Ovary (tissue), 9 donors: ENCODE measurements around the gene DPF3. TPM values are rescaled to one million over a fixed set of nuclear protein-coding genes. Genes with fewer than 3 reads are reported as not detected.

Source experiments
- DNase-seq, 5 donors: peaks; one replicate each; pipeline ENCODE4 v3.0.0-alpha.2; 2019 to 2020
- H3K27ac ChIP-seq, 2 donors: fragments of 200-600 bp; one replicate each; pipeline versions ENCODE4 v1.5.1 to v1.8.0; 2019 to 2022
- H3K27me3 ChIP-seq: fragments of 200-600 bp; one replicate; pipeline ENCODE4 v1.8.0; 2022
- H3K36me3 ChIP-seq: fragments of 200-600 bp; sonication (generic); one replicate; pipeline ENCODE4 v1.5.1; 2019
- H3K4me1 ChIP-seq: one replicate; pipeline ENCODE4 v1.8.1; 2013; ENCODE audit warnings: mild to moderate bottlenecking, moderate library complexity; ENCODE audit not compliant: insufficient read depth
- H3K4me3 ChIP-seq: fragments of 200-600 bp; sonication (generic); one replicate; pipeline ENCODE4 v1.5.1; 2017
- H3K9me3 ChIP-seq, 2 donors: fragments of 200-600 bp in 1 of 2; sonication (generic) in 1 of 2; one replicate each; pipeline versions ENCODE4 v1.5.1 to v1.8.1; 2013 to 2019; ENCODE audit warnings: mild to moderate bottlenecking in 1 of 2, moderate library complexity in 1 of 2
- EP300 ChIP-seq: sonication (generic); formaldehyde crosslinking; IDR thresholded peaks from one replicate; pipeline ENCODE4 v1.6.1; 2017; ENCODE audit warnings: antibody characterized with exemption
- POLR2A ChIP-seq: fragments of 450-650 bp; IDR thresholded peaks from one replicate; pipeline ENCODE4 v1.6.1; 2017; ENCODE audit warnings: antibody characterized with exemption, mild to moderate bottlenecking, moderate library complexity
- WGBS, 3 donors: extraction: QIAGEN DNeasy Blood & Tissue Kit in 1 of 3; methylation state at CpG; one replicate each; pipeline versions ENCODE4 v1.1.5 to v1.1.7; 2013 to 2017; 5-methylcytosine and 5-hydroxymethylcytosine counted together
- intact Hi-C, 4 donors: fragments of 100-400 bp; cut with DNase I; formaldehyde crosslinking; loops; one replicate each; pipeline versions ENCODE4 v1.11.0 to v1.15.1; 2022 to 2023
- polyA plus RNA-seq, 2 donors: library from polyadenylated mRNA; stranded (reverse); fragments of 200-250 nt in 1 of 2; fragments of 350-450 nt in 1 of 2; fragmentation: Illumina TruSeq in 1 of 2; extraction: RNeasy Lipid Tissue Mini Kit (QIAGEN cat#74804) in 1 of 2; gene quantifications; one replicate each; pipeline ENCODE4 v1.2.3, GENCODE V29; 2013 to 2014
- total RNA-seq, 7 donors: library from RNA; depleted of rRNA in 2 of 7; stranded (reverse); fragments of >200 nt in 2 of 7; fragmentation: NEBNext Ultra II Directional in 3 of 7; extraction: Animal tissue kit (Norgen Biotek cat#: 25700) in 3 of 7; gene quantifications; one replicate each; pipeline versions ENCODE4 v1.1.0 to v1.2.4, GENCODE V29; 2016 to 2023
- TF ChIP-seq, protein P1 (sequence below), 3 donors: fragments of 450-650 bp in 2 of 3; fragments of 200-600 bp in 1 of 3; IDR thresholded peaks; one replicate each; pipeline versions ENCODE4 v1.5.1 to v1.8.0; 2016 to 2022; ENCODE audit warnings: antibody characterized with exemption in 3 of 3, mild to moderate bottlenecking in 1 of 3
- donor health status: DM: no; HTN: no; CAD: no; lungs with moderate emphysema.
- donor health status: DM: no; HTN: no; CAD: no.
- donor health status: Bipolar disorder and iron deficiency.
- donor health status: DM: yes; HTN: yes; CAD: no.
- donor health status: DM: no; HTN: no; CAD: no.
- donor health status: DM: yes; HTN: yes; CAD: no.

The DPF3 gene
- total and polyA plus RNA-seq, 9 donors: 6.3 to 34.4 (median 21.9) TPM

DNA sequence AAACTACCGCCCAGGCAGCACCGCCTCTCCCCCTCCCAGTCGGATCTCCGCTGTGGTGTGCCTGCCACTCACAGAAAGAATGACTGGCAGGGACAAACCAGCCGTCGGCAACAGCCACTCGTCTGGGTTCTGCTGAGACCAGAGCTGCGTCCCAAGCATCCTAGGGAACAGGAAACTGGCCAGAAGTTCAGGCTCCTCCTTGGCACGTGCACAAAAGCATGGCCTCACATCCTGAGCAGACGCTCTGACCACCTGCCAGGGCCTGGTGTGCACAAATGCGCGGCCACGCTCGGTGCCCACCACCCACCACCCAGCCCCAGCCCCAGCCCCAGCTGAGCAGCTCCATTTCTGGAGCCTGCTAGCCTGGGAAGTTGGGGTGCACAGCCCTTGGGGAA lies 214.8 kb downstream of the DPF3 start:
- H3K9me3 ChIP-seq: peaks cover 0 to 5% of the 10 kb centered on the region in 2 donors
- H3K4me3 ChIP-seq: no peak overlapping the region
- TF ChIP-seq, protein P1, sequence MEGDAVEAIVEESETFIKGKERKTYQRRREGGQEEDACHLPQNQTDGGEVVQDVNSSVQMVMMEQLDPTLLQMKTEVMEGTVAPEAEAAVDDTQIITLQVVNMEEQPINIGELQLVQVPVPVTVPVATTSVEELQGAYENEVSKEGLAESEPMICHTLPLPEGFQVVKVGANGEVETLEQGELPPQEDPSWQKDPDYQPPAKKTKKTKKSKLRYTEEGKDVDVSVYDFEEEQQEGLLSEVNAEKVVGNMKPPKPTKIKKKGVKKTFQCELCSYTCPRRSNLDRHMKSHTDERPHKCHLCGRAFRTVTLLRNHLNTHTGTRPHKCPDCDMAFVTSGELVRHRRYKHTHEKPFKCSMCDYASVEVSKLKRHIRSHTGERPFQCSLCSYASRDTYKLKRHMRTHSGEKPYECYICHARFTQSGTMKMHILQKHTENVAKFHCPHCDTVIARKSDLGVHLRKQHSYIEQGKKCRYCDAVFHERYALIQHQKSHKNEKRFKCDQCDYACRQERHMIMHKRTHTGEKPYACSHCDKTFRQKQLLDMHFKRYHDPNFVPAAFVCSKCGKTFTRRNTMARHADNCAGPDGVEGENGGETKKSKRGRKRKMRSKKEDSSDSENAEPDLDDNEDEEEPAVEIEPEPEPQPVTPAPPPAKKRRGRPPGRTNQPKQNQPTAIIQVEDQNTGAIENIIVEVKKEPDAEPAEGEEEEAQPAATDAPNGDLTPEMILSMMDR (IDR thresholded peaks at IDR 0.05): no peak
- TF ChIP-seq POLR2A: no peak
- TF ChIP-seq EP300: no peak
- intact Hi-C loops: no loop called here
- H3K4me1 ChIP-seq: no peaks in the 10 kb centered on the region
- no peak overlapping the region for H3K27ac ChIP-seq
- 73 to 80% (median 76%) methylated on average over 9 to 14 of the region's 14 CpGs for WGBS, 3 donors
- no peaks in the 10 kb centered on the region for H3K27me3 ChIP-seq
- H3K36me3 ChIP-seq: no peaks in the 10 kb centered on the region
- no peak for DNase-seq

GRCh38 chr14:72678356-72678755 lies 215.5 kb downstream of the DPF3 start:
- WGBS, 3 donors: 96 to 97% (median 97%) methylated on average over 5 of the region's 5 CpGs
- intact Hi-C loops: no loop called here
- no peaks in the 10 kb centered on the region for H3K4me1 ChIP-seq

GRCh38 chr14:72677664-72678063 lies 216.2 kb downstream of the DPF3 start:
- 94 to 96% (median 95%) methylated on average over 4 of the region's 4 CpGs for WGBS, 3 donors
- H3K4me3 ChIP-seq: no peak overlapping the region
- intact Hi-C loops: no loop called here
- DNase-seq: no peak
- H3K27me3 ChIP-seq: no peaks in the 10 kb centered on the region
- peaks cover 0 to 5% of the 10 kb centered on the region in 2 donors for H3K9me3 ChIP-seq
- TF ChIP-seq EP300 (no peak), POLR2A (no peak)
- TF ChIP-seq, protein P1 (IDR thresholded peaks at IDR 0.05): no peak
- no peak overlapping the region for H3K27ac ChIP-seq
- H3K36me3 ChIP-seq: no peaks in the 10 kb centered on the region
- H3K4me1 ChIP-seq: no peaks in the 10 kb centered on the region

More at GRCh38 chr14:72678356-72678755, 215.5 kb downstream of the DPF3 start:
- peaks cover 0 to 5% of the 10 kb centered on the region in 2 donors for H3K9me3 ChIP-seq
- H3K4me3 ChIP-seq: no peak overlapping the region
- TF ChIP-seq POLR2A: no peak
- TF ChIP-seq, protein P1 (IDR thresholded peaks at IDR 0.05): no peak
- no peak for TF ChIP-seq EP300
- no peaks in the 10 kb centered on the region for H3K36me3 ChIP-seq
- no peak for DNase-seq
- no peaks in the 10 kb centered on the region for H3K27me3 ChIP-seq
- no peak overlapping the region for H3K27ac ChIP-seq

GRCh38 chr14:72675126-72675525 lies 218.8 kb downstream of the DPF3 start:
- DNase-seq: no peak
- Histone ChIP-seq H3K36me3 (no peaks in the 10 kb centered on the region), H3K27ac (no peak overlapping the region), H3K4me1 (peaks cover under 1% of the 10 kb centered on the region), H3K27me3 (no peaks in the 10 kb centered on the region), H3K4me3 (no peak overlapping the region), H3K9me3 (peaks cover 0 to 5% of the 10 kb centered on the region in 2 donors)
- TF ChIP-seq EP300 (no peak), POLR2A (no peak)
- TF ChIP-seq, protein P1 (IDR thresholded peaks at IDR 0.05): no peak
- intact Hi-C loops: no loop called here
- 81 to 88% (median 86%) methylated on average over 3 of the region's 3 CpGs for WGBS, 3 donors

DNA sequence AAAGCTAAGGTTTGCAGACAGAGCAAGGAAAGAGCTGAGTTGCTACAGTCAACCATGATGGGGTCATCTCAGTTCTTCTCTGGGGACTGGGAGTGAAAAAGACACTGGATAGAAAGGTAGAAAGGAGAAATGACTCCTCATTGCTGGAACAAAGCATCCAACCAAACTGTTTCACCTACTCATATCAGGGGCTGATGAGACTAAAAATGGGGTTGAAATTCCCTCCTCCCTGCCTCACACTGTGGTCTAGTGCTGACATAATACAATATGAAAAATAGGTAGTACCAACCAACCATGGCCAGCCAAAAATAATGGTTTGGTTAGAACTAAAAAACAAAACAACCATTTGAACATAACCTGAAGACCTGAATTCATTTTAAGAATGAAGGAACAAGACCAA lies 220.7 kb downstream of the DPF3 start:
- H3K27me3 ChIP-seq: no peaks in the 10 kb centered on the region
- TF ChIP-seq POLR2A (no peak), EP300 (no peak)
- TF ChIP-seq, protein P1 (IDR thresholded peaks at IDR 0.05): no peak
- peaks cover 2% of the 10 kb centered on the region for H3K4me1 ChIP-seq
- intact Hi-C loops: no loop called here
- H3K27ac ChIP-seq: no peak overlapping the region
- H3K9me3 ChIP-seq: peaks cover 0 to 5% of the 10 kb centered on the region in 2 donors
- DNase-seq: no peak
- H3K4me3 ChIP-seq: no peak overlapping the region
- no peaks in the 10 kb centered on the region for H3K36me3 ChIP-seq
